SK-N-SH treated with all-trans-retinoic acid at 6 μM for 48 hours (cell line): ENCODE results near the gene CDK18.

ENCODE experiments used
- ATAC-seq: fragments of 200-7000 bp; cut with Tn5 transposase; 3 replicates; pipeline ENCODE4 v1.9.1; 2020; ENCODE audit warnings: mild to moderate bottlenecking, moderate library complexity
- ARNTL ChIP-seq: fragments of 450-650 bp; formaldehyde crosslinking; IDR thresholded peaks from 2 replicates; pipeline ENCODE4 v1.5.0; 2020; ENCODE audit warnings: low read depth, mild to moderate bottlenecking, moderate library complexity, borderline replicate concordance
- BACH2 ChIP-seq: fragments of 250-450 bp; sonication (Bioruptor Pico); IDR thresholded peaks from 2 replicates; pipeline ENCODE4 v1.9.0; 2021; ENCODE audit warnings: mild to moderate bottlenecking, borderline replicate concordance
- CSDC2 ChIP-seq: fragments of 250-450 bp; sonication (Bioruptor Pico); IDR thresholded peaks from 2 replicates; pipeline ENCODE4 v1.5.0; 2020; ENCODE audit warnings: mild to moderate bottlenecking, moderate library complexity
- CSRNP3 ChIP-seq: fragments of 250-450 bp; sonication (Bioruptor Pico); IDR thresholded peaks from 2 replicates; pipeline ENCODE4 v1.5.1; 2021; ENCODE audit warnings: mild to moderate bottlenecking, moderate library complexity
- ESRRG ChIP-seq: fragments of 250-450 bp; sonication (Bioruptor Pico); IDR thresholded peaks from 2 replicates; pipeline ENCODE4 v1.6.1; 2021; ENCODE audit warnings: mild to moderate bottlenecking
- GLIS3 ChIP-seq: fragments of 250-450 bp; sonication (Bioruptor Pico); IDR thresholded peaks from 2 replicates; pipeline ENCODE4 v1.5.0; 2020; ENCODE audit warnings: mild to moderate bottlenecking, moderate library complexity
- ISL1 ChIP-seq: fragments of 250-450 bp; sonication (Bioruptor Pico); IDR thresholded peaks from 2 replicates; pipeline ENCODE4 v2.1.2; 2022; ENCODE audit warnings: mild to moderate bottlenecking, moderate library complexity
- PATZ1 ChIP-seq: fragments of 250-450 bp; sonication (Bioruptor Pico); IDR thresholded peaks from 2 replicates; pipeline ENCODE4 v1.8.0; 2020; ENCODE audit warnings: mild to moderate bottlenecking, moderate library complexity, borderline replicate concordance
- POU6F1 ChIP-seq: fragments of 250-450 bp; sonication (Bioruptor Pico); IDR thresholded peaks from 2 replicates; pipeline ENCODE4 v1.8.0; 2021; ENCODE audit warnings: low read depth, mild to moderate bottlenecking, moderate library complexity, borderline replicate concordance
- RARB ChIP-seq: fragments of 250-450 bp; sonication (Bioruptor Pico); IDR thresholded peaks from 2 replicates; pipeline ENCODE4 v1.8.0; 2021; ENCODE audit warnings: mild to moderate bottlenecking, moderate library complexity
- SNAI2 ChIP-seq: fragments of 250-450 bp; sonication (Bioruptor Pico); IDR thresholded peaks from 2 replicates; pipeline ENCODE4 v1.5.0; 2020; ENCODE audit warnings: mild to moderate bottlenecking, moderate library complexity
- TCF4 ChIP-seq: fragments of 250-450 bp; sonication (Bioruptor Pico); IDR thresholded peaks from 2 replicates; pipeline ENCODE4 v1.8.0; 2021; ENCODE audit warnings: mild to moderate bottlenecking, moderate library complexity, borderline replicate concordance
- TOX ChIP-seq: fragments of 250-450 bp; sonication (Bioruptor Pico); IDR thresholded peaks from 2 replicates; pipeline ENCODE4 v1.8.0; 2021; ENCODE audit warnings: mild to moderate bottlenecking, moderate library complexity, borderline replicate concordance
- ZC3H10 ChIP-seq: fragments of 250-450 bp; sonication (Bioruptor Pico); IDR thresholded peaks from 2 replicates; pipeline ENCODE4 v1.5.1; 2021; ENCODE audit warnings: mild to moderate bottlenecking, moderate library complexity
- ZFP3 ChIP-seq: fragments of 250-450 bp; sonication (Bioruptor Pico); IDR thresholded peaks from 2 replicates; pipeline ENCODE4 v1.5.0; 2020; ENCODE audit warnings: mild to moderate bottlenecking, moderate library complexity
- ZFP30 ChIP-seq: fragments of 450-650 bp; formaldehyde crosslinking; IDR thresholded peaks from 2 replicates; pipeline ENCODE4 v1.5.0; 2022; ENCODE audit warnings: mild to moderate bottlenecking, moderate library complexity
- ZNF70 ChIP-seq: fragments of 450-650 bp; formaldehyde crosslinking; IDR thresholded peaks from 2 replicates; pipeline ENCODE4 v1.5.0; 2020; ENCODE audit warnings: mild to moderate bottlenecking, moderate library complexity
- ZNF8 ChIP-seq: fragments of 450-650 bp; formaldehyde crosslinking; IDR thresholded peaks from 2 replicates; pipeline ENCODE4 v1.5.0; 2020; ENCODE audit warnings: mild to moderate bottlenecking, moderate library complexity

CDK18 gene

GRCh38 chr1:205580923-205581180 is 76.4 kb downstream of the CDK18 start:
- no peak for ATAC-seq
- TF ChIP-seq SNAI2 (no peak), TCF4 (no peak), CSRNP3 (CRISPR knock-in tag) (no peak), TOX (CRISPR knock-in tag) (no peak)

- TF ChIP-seq ESRRG: no peak
- no peak for TF ChIP-seq POU6F1 (CRISPR knock-in tag)
- TF ChIP-seq ZNF8 (CRISPR knock-in tag): no peak
- no peak for TF ChIP-seq CSDC2 (CRISPR knock-in tag)
- no peak for TF ChIP-seq ZC3H10 (CRISPR knock-in tag)
- TF ChIP-seq ZFP3 (CRISPR knock-in tag): no peak
- TF ChIP-seq RARB: no peak
- no peak for TF ChIP-seq CSRNP3 (CRISPR knock-in tag)
- TF ChIP-seq PATZ1 (CRISPR knock-in tag): no peak
- TF ChIP-seq SNAI2: no peak
- TF ChIP-seq GLIS3 (CRISPR knock-in tag): no peak
- TF ChIP-seq ZFP30 (CRISPR knock-in tag): no peak
- no peak for TF ChIP-seq BACH2 (CRISPR knock-in tag)
- no peak for TF ChIP-seq ZNF70
- TF ChIP-seq TCF4: no peak
- no peak for TF ChIP-seq ARNTL (CRISPR knock-in tag)
Observed at GRCh38 chr1:205581321-205581980, 77.0 kb downstream of the CDK18 start.

GRCh38 chr1:205582046-205582445 is 77.6 kb downstream of the CDK18 start:
- ATAC-seq: no peak; the same call in 2 of the 3 replicates
- no peak for TF ChIP-seq ISL1 (CRISPR knock-in tag)

More at GRCh38 chr1:205581321-205581980, 77.0 kb downstream of the CDK18 start:
- ATAC-seq: no peak
